Measurements from ENCODE around the gene CDH4. TPM values are rescaled to one million over a fixed set of nuclear protein-coding genes. Genes with fewer than 3 reads are reported as not detected.

Gene CDH4
- polyA plus RNA-seq, 1 donor (not counting 4 experiments of a cell fraction or from before 2014, with no cell fraction given), result 2.2 TPM

DNA sequence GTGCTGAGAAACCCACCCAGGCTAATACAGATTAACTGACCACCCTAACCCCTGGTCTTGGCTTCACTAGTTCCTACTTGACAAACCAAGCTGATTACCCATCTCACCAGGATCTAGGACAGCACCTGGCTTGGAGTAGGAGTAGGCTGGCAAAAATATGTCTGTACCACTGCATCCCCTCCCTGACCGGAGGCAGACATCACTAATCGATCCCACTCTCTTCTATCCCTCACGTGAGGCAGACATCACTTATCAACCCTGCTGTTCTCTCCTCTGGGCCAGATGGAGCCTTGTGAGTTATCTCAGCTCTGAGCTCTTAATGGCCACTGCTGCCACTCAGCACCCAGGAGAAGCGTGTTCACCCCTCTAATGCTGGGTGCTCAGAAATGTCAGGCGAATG is 324.3 kb downstream of the CDH4 start:
- Histone ChIP-seq H3K27ac (ENCODE audit: control insufficient read depth, insufficient read depth, low read length) (no peak overlapping the region), H2AFZ (ENCODE audit: control insufficient read depth, low read length) (no peak overlapping the region), H4K20me1 (ENCODE audit: control insufficient read depth, extremely low read depth, insufficient read depth, low read length) (peaks cover 6% of the 10 kb centered on the region), H3K36me3 (ENCODE audit: control insufficient read depth in 2 of 2, extremely low read depth in 1 of 2, insufficient read depth in 2 of 2, low read length in 2 of 2) (no peaks in the 10 kb centered on the region), H3K9me1 (ENCODE audit: control insufficient read depth, extremely low read depth, insufficient read depth, low read length) (no peaks in the 10 kb centered on the region), H3K4me2 (ENCODE audit: control insufficient read depth, extremely low read depth, insufficient read depth, low read depth, low read length) (no peak overlapping the region), H3K9me3 (ENCODE audit: control insufficient read depth, low read depth, low read length) (no peaks in the 10 kb centered on the region), H3K79me2 (ENCODE audit: control insufficient read depth, insufficient read depth, low read length) (no peaks in the 10 kb centered on the region), H3K4me1 (ENCODE audit: control insufficient read depth, extremely low read depth, insufficient read depth, low read length) (no peaks in the 10 kb centered on the region), H3K9ac (ENCODE audit: control insufficient read depth, extremely low read depth, insufficient read depth, low read length) (no peak overlapping the region), H3K4me3 (ENCODE audit: control insufficient read depth in 2 of 3, extremely low read depth in 1 of 3, insufficient read depth in 2 of 3, low read depth in 1 of 3, low read length in 3 of 3) (no peak overlapping the region), H3K27me3 (ENCODE audit: control insufficient read depth, extremely low read depth, insufficient read depth, low read length) (no peaks in the 10 kb centered on the region)
- dilution Hi-C loops (cut with MboI; ENCODE audit: extremely low pct_ligation_motif_present, low sequenced_read_pairs), result no loop called here
- DNase-seq (ENCODE audit: low read depth, low spot score) (no peak), FAIRE-seq (no peak)
- TF ChIP-seq, protein P1, sequence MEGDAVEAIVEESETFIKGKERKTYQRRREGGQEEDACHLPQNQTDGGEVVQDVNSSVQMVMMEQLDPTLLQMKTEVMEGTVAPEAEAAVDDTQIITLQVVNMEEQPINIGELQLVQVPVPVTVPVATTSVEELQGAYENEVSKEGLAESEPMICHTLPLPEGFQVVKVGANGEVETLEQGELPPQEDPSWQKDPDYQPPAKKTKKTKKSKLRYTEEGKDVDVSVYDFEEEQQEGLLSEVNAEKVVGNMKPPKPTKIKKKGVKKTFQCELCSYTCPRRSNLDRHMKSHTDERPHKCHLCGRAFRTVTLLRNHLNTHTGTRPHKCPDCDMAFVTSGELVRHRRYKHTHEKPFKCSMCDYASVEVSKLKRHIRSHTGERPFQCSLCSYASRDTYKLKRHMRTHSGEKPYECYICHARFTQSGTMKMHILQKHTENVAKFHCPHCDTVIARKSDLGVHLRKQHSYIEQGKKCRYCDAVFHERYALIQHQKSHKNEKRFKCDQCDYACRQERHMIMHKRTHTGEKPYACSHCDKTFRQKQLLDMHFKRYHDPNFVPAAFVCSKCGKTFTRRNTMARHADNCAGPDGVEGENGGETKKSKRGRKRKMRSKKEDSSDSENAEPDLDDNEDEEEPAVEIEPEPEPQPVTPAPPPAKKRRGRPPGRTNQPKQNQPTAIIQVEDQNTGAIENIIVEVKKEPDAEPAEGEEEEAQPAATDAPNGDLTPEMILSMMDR (optimal IDR thresholded peaks at IDR 0.05 in 1 of 3, IDR thresholded peaks at IDR 0.05 in 1 of 3, conservative IDR thresholded peaks at IDR 0.05 in 1 of 3; ENCODE audit: extremely low read depth in 1 of 3, insufficient read depth in 2 of 3, low read length in 3 of 3), result no peak
- TF ChIP-seq EZH2 (IDR thresholded peaks at IDR 0.05; ENCODE audit: low read length), result no peak

DNA sequence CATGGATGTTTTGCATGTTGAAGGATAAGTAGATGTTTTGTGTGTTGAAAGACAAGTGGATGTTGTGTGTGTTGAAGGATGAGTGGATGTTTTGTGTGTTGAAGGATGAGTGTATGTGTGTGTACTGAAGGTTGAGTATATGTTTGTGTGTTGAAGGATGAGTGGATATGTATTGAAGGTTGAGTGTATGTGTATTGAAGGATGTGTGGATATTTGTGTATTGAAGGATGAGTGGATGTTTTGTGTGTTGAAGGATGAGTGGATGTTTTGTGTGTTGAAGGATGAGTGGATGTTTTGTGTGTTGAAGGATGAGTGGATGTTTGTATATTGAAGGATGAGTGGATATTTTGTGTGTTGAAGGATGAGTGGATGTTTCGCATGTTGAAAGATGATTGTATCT is 325.0 kb downstream of the CDH4 start:
- H3K9ac ChIP-seq (ENCODE audit: control insufficient read depth, extremely low read depth, insufficient read depth, low read length), result no peak overlapping the region
- H3K9me1 ChIP-seq (ENCODE audit: control insufficient read depth, extremely low read depth, insufficient read depth, low read length), result no peaks in the 10 kb centered on the region
- peaks cover 1% of the 10 kb centered on the region for H3K27me3 ChIP-seq (ENCODE audit: control insufficient read depth, extremely low read depth, insufficient read depth, low read length)
- dilution Hi-C loops (cut with MboI; ENCODE audit: extremely low pct_ligation_motif_present, low sequenced_read_pairs), result no loop called here
- no peaks in the 10 kb centered on the region for H3K4me1 ChIP-seq (ENCODE audit: control insufficient read depth, extremely low read depth, insufficient read depth, low read length)
- no peaks in the 10 kb centered on the region for H3K9me3 ChIP-seq (ENCODE audit: control insufficient read depth, low read depth, low read length)
- H4K20me1 ChIP-seq (ENCODE audit: control insufficient read depth, extremely low read depth, insufficient read depth, low read length), result peaks cover 9% of the 10 kb centered on the region
- no peaks in the 10 kb centered on the region for H3K79me2 ChIP-seq (ENCODE audit: control insufficient read depth, insufficient read depth, low read length)
- H3K4me2 ChIP-seq (ENCODE audit: control insufficient read depth, extremely low read depth, insufficient read depth, low read depth, low read length), result no peak overlapping the region
- no peak overlapping the region for H2AFZ ChIP-seq (ENCODE audit: control insufficient read depth, low read length)
- DNase-seq (ENCODE audit: low read depth, low spot score), result no peak
- no peak overlapping the region for H3K27ac ChIP-seq (ENCODE audit: control insufficient read depth, insufficient read depth, low read length)
- FAIRE-seq, result no peak
- H3K36me3 ChIP-seq (ENCODE audit: control insufficient read depth in 2 of 2, extremely low read depth in 1 of 2, insufficient read depth in 2 of 2, low read length in 2 of 2), result no peaks in the 10 kb centered on the region
- no peak overlapping the region for H3K4me3 ChIP-seq (ENCODE audit: control insufficient read depth in 2 of 3, extremely low read depth in 1 of 3, insufficient read depth in 2 of 3, low read depth in 1 of 3, low read length in 3 of 3)
- TF ChIP-seq, protein P1 (optimal IDR thresholded peaks at IDR 0.05 in 1 of 3, IDR thresholded peaks at IDR 0.05 in 1 of 3, conservative IDR thresholded peaks at IDR 0.05 in 1 of 3; ENCODE audit: extremely low read depth in 1 of 3, insufficient read depth in 2 of 3, low read length in 3 of 3), result no peak
- no peak for TF ChIP-seq EZH2 (IDR thresholded peaks at IDR 0.05; ENCODE audit: low read length)

Measured in keratinocyte (primary cell).